HPDE6-E6E7 (cell line): ENCODE data around the gene ELOA.
"Not testable (repeated sequence)": the region's sequence is repeated elsewhere in the genome, so short reads cannot be mapped to it uniquely, and the experiment has no call there.

Source experiments
- DNase-seq: peaks from one replicate; pipeline ENCODE4 v3.0.0; 2011; ENCODE audit warnings: missing footprints; ENCODE audit errors: extremely low spot score

ELOA gene

DNA sequence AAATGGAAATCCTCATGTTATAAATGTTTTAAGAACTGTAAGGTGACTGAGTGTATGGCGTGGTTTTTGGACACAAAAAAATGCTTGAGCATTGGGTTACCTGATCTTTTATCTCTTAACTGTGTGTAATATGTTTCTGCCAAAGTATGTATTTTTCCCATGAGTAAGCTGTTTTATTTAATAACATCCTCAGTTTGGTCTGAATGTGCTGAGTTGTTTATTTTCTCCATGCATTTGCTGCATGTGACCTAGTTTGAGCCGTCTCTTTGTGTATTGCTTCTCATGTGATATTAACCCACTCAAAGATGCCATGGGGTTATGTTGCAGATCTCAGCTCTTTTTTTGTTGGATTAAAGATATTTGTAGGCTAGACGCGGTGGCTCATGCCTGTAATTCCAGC is 41.6 kb downstream of the ELOA start:
- DNase-seq = no peak

DNA sequence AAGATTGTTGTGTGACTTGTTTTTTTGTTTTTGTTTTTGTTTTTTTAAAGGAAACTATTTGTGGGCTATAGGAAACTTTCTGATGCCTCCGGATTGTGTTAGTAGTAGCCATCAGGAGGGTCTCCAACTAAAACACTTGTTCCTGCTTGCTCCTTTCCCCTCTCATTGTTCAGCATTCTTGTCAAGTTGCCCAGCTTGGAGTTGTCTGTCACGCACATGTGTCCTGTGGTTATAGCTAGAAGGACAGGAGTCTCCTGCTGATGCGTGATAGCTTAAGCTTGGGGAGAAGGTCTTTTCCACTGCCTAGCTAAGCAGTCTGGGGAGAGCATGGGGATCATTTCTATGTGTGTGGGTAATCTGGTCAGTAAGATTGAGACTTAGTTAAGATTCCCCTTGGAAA is 44.4 kb downstream of the ELOA start:
- DNase-seq = no peak

DNA sequence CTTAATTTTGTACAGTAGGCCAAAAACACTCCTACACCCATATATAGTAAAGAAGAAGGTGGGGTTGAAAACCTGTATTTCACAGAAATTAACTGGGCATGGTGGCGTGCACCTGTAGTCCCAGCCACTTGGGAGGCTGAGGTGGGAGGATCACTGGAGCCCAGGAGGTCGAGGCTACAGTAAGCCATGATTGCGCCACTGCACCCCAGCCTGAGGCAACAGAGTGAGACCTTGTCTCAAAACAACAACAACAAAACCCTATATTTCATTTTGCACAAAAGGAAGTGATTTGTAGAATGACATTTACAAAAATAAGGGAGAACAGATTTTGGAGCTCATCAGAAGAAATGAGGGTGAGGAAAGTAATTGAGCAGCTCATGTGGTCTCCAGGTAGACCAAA is 45.4 kb downstream of the ELOA start:
- no peak for DNase-seq

DNA sequence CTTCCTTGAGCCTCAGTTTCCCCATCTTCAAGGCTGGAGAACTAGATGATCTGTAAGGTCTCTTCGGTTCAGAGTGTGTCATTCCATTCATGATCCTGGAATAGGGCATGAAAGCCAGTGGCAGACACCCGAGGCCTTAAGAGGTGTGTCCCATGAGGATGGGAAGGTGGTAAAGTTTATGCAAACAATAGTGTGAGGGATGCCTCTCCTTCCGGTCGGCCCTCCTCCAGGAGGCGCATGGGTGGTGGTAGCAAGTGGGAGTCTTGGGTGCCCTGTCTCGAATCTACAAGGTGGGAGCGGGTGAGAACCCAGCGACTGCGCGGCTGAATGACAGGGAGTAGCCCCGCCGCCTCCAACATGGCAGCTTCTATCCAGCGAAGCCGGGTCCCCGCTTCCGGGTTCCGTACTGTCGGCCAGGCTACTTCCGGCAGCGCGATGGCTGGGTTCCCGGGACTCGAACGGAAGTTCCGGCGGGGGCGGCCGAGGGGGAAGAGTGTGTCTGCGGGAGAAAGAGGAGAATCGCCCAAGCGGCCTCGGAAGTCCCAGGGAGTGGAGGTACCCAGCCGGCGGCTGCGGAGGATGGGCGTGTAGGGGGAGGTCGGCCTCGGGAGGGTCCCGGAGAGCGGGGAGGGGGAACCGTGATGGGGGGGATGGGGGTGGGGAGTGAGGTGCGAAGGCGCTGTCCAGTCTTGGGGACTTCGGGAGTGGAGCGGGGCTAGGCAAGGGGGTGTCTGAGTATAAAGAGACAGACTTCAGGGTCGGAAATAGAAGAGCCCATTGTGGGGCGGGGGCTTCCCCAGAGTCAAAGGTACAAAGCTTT is 47.6 kb downstream of the ELOA start, which contains the start of gene LYPLA2:
TSS of gene LYPLA2 (plus strand) at position 450 of the 820 bp plus-strand sequence. CDS start 1,538 bp downstream, outside the sequence.
- peak; percentile 81 for DNase-seq

DNA sequence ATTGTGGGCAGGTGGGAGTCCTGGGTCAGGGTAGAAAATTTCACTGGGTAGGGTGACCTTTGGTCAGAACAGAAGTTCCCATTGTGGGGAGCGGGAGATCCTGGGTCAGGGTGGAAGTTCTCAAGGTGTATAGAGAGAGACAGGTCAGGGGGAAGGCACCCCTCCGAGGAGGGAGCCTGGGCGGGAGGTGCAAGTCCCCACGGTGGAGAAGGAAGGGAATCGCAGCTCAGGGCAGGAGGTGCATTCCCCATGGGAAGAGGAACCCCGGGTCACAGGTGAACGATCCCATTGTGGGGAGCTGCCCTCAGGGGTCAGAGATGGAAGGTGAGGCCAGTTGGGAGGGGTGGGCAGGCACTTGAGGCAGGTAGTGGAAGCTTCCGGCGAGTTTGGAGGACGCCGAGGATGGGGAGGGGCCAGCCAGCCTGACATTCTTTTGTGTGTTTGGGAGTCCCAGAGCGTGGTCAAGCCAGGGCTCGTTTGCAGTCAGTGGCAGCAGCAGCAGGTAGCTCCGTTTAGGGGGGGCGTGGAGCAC is 48.3 kb downstream of the ELOA start:
- peak; percentile 54 for DNase-seq

DNA sequence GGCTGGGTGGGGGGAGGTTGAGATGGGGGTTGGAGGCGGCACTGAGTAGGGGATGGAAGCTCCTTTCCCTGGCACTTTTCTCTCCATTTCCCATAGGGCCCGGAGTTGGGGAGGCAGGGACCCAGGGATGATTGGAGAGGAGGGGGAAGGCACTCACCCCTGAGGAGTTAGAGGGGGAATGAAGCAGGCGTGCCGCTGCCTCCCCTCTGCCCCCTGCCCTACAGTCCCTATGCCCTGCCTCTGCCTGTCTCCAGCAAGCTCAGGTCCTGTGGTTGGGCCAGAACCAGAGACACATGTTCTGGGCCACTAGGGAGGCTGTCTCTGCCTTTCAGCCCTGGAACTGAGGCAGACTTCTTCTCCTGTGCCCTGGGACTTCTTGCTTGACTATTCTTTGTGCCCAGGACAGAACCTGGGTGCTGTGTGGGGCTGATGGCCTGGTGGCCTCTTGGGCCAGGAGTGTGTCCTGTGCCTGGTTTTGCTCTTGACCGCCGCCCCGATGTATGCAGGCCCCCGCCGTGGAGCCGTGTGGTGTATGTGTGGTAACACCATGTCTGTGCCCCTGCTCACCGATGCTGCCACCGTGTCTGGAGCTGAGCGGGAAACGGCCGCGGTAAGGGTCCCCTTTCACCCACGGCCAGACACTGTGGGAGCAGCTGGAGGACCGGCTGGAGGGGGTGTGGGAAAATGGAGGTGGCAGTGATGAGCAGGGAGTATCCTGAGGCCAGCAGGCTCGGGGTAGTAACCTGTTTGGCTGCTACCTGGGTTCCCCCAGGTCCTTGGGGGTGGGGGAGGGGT is 49.1 kb downstream of the ELOA start:
- DNase-seq = no peak

DNA sequence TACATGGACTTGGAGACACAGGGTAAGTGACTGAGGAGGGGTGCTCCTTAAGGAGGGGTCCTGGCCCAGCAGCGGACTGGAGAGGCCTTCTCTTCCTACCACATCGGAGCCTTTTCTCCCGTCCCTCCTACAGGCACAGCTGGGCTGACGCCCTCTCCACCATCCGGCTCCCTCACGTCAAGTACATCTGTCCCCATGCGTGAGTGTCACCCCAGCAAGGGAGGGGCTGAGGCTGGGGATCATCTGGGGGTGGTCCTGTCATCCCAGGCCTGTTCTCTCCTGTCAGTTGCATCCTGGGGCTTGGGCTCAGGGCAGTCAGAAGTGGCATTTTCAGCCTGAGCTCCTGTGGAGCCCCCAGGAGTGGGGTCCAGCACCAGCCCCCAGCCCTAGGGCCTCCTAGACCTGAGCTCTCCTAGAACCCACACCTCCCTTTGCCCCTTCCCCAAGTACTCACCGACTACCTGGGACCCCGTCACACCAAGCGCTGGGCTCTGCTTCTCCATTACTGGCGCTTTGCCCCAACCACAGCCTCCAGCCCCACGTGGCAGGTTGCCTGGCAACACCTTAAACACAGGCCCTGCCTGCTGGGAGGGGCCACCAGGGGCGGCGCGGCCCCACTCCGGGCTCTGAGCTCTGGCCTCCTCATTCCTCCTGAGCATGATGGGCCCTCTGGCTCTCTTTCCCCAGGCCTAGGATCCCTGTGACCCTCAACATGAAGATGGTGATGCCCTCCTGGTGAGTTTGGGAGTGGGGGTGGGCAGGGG is 49.9 kb downstream of the ELOA start:
- DNase-seq = no peak

DNA sequence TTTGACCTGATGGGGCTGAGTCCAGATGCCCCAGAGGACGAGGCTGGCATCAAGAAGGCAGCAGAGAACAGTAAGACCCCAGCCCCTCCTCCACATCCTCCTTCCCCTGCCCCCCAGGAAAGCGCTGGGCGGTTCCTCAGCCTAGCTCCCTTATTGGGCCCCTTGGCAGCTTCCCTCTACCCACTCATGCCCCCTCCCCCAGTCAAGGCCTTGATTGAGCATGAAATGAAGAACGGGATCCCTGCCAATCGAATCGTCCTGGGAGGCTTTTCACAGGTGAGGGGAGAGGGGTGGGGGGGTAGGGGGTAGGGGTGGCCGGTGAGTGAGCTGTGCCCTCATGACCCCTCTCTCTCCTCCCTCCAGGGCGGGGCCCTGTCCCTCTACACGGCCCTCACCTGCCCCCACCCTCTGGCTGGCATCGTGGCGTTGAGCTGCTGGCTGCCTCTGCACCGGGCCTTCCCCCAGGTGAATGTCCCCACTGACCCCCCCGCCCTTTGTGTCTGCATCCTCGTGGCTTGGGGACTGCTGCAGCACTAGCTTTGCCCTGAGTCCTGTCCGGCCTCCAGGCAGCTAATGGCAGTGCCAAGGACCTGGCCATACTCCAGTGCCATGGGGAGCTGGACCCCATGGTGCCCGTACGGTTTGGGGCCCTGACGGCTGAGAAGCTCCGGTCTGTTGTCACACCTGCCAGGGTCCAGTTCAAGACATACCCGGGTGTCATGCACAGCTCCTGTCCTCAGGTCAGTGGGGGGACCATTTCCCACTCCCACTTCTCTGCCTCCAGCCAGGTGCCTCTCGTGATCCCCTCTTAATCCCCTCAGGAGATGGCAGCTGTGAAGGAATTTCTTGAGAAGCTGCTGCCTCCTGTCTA is 50.8 kb downstream of the ELOA start:
- DNase-seq = no peak

DNA sequence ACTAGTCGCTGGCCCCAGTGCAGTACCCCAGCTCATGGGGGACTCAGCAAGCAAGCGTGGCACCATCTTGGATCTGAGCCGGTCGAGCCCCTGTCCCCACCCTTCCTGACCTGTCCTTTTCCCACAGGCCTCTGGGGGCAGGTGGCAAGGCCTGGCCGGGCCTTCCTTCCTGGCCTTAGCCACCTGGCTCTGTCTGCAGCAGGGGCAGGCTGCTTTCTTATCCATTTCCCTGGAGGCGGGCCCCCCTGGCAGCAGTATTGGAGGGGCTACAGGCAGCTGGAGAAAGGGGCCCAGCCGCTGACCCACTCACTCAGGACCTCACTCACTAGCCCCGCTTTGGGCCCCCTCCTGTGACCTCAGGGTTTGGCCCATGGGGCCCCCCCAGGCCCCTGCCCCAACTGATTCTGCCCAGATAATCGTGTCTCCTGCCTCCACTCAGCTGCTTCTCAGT is 51.5 kb downstream of the ELOA start:
- DNase-seq = not testable (repeated sequence)

DNA sequence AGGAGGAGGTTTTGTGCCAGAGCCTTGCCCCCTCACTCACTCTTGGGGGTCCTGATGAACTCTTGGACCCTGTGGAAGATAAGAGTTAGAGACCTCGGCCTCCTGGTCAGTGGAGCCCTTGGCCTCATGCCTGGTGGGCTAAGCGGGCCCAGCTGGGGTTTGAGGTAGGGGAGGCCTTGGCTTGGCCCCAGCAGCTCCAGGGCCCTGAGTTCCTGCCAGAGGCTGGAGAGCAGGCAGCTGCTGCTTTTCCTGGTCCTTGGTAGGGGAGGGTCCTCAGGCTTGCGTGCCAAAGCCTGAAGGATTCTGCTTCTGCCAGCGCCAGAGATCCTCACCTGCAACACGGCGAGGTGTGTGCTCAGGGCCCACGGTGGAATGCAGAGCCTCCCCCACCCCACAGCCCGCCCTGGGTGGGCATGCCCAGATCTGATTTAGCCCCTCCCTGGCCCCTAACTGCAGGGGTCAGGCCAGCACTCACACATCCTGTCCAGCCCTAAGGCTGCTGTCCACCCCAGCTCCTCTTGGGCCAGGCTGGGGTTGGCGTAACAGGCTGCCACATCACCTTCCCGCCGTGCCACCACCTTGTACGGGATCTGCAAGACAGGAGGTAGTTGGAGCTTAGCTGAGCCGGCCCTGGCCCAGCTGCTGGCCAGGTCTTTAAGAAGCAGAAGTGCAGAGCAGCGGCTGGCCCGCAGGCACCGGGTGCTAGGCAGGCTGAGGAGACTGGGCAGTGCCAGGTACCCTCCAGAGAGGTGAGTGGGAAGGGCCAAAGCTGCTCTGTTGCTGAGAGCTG is 52.6 kb downstream of the ELOA start:
- DNase-seq = no peak

DNA sequence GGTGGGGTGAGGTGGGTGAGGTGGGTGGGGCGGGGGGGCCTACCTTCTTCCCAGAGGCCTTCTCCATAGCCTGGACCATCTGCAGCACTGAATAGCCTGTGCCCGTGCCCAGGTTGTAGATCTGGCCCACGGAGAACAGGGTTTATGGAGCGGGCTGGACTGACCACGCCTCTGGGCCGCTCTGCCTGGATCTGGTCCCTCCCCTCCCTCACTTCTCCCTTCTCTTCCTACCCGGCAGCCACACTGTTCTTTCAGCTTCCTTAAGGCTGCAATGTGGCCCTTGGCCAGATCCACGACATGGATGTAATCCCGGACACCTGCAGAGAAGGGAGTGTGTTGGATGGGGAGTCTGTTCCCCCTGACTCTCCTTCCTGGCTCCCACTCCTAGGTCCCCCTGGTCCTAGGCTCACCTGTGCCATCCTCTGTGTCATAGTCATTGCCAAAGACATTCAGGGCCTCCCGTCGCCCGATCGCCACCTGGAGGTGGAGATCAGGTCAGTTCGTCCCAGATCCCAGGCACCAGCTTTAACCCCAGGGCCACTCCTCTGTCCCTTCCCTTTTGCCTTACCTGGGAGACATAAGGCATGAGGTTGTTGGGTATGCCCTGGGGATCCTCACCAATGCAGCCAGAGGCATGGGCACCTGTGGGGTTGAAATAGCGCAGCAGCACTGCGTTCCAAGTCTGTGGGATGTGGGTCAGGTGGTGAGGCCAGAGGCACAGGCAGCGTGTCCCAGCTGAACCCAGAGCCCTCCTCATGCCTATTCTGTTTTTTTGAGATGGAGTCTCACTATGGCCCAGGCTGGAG is 53.4 kb downstream of the ELOA start:
- DNase-seq = no peak

DNA sequence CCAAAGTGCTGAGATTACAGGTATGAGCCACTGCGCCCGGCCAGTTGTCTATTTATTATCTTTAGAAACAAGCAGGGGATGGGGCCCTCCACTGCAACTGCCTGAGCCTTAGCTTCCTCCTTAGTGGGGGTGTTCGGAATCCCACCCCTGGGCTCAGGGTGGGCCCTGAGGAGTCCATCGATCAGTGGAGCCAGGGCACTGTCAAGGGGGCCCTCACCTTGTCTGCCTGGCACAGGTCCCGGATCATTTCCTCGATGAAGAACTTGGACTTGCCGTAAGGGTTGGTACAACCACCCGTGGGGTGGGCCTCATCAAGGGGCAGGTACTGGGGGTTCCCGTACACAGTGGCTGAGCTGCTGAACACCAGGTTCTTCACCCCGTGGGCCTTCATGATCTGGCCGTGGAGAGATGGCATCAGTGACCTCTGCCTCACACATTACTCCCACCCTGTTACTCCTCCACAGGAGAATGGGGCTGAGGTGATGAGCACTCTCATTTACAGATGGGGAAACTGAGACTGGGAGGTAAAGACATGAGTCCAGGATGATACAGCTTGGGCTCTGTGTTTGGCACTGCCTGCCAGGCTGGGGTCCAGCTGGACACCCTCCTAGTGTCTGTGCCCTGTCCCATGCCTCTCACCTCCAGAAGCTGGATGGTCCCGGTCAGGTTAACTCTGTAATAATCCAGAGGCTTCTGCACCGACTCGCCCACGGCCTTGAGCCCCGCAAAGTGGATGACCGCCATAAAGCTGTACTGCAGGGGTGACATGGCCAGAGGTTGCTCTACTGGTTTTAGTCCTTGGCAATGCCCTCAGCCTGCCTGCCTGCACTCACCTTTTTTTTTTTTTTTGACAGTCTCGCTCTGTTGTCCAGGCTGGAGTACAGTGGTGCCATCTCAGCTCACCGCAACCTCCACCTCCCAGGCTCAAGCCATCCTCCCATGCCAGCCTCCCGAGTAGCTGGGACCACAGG is 54.5 kb downstream of the ELOA start:
- no peak for DNase-seq

DNA sequence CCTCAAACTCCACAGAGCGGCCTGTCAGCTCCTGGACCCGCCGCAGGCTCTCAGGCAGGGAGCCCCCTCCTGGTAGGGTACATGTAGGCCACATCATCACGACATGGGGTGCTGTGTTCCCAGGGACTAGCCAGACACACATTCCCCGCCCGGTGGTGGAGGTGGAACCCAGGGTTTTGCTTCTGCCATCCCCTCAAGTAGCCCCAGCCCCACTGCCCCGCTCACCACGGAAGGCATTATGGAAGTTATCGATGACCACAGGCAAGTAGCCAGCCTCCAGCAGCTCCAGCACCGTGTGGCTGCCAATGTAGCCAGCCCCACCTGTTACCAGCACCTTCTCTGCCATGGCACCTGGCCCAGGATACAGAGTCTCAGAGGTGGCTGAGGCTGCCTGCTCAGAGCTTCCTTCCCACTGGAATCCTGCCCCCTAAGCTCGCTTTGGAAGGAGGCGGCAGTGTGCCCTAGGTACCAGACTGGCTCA is 55.4 kb downstream of the ELOA start:
- DNase-seq = no peak

DNA sequence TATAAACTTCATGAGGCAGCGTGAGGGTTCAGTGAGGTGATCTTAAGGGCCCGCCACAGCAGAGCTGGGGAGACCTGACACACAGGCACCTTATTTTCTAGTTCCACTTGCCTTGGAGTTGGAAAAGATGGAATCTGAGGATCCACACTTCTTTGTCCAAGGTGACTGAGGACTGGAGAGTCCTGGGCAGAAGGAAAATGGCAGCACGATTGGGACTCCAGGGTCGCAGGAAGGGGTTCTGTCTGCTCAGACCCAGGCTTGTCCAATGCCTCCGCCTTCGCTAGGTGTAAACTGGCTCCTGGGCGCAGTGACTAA is 55.9 kb downstream of the ELOA start:
- DNase-seq = no peak

DNA sequence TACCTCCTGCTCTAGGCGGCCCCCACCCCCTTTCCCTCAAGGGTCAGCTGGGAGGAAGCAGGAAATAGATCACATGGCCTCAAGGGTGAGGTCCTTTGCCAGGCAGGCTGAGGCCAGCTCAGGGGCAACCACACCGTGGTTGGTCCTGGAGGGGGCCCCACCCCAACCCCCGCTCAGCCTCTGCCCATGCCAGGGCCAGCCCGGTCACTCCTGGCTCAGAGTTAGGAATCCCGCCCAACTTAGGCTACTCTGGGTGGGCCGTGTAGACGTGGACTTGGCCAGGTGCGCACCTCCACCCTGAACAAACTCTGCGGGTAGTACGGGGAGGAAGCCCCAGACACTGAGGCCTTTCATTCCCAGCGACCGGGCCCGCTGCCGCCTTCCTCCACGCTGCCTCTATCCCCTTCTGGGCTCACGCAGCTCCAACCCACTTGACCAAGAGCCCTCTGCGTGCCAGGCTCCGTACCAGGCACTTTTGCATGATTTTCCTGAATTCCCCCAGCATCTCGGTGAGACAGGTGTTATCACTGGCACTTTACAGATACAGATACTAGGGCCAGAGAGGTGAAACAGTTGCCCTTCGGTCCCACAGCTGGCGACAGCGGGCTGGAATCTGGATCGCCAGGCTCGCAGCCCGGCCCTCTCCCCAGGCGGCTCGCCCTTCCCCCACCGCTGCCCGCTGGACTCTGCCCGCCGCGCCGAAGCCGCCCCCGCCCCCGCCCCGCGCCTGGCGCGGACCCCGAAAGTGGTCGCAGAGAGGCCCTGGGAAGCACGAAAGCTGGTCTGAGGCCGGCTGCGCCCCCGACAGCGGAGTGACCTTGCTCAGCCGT is 56.5 kb downstream of the ELOA start:
- DNase-seq = peak; percentile 97

DNA sequence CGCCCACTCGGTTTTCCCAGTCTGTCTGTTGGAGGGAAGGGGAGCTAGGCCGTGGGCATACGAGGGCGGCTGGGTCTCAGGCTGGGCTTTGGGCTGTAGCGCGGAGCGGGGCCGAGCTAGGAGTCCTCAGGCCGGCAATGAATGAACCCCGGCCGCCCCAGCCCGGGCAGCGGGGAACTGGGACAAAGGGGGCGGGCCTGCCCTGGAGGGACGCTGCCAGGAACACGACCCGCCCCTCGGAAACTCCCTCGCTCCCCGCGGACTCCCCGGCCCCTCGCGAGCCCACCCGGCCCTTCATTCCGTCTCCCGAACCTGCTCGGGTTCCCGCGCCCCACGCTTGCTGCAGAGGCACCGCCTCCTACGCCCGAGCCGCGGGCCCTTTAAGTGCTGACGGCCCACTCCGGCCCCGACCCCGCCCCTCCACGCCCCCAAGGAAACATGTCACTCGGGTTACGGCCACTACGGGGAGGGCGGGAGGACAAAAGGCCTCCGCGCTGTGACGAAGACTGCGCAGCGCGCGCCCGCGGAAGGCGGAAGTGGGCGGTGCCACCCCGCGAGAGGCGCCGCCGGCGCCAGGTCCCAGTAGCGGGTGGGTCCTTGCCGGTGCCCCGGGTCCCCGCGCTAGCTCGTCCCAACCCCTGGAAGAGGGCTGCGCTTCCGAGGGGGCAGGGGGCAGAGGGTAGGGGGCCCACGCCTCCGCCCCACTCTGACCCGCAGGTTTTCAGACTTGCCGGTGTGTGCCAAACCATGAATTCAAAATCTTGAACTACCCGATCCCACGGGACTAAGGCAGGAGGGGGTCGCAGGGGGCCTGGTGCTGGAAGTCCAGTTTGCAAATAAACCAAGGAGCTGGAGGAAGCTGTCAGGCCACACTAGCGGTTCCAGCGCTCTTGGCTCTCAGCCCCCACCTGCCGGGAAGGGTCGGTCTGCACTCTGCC is 57.4 kb downstream of the ELOA start, which contains the start of gene GALE:
TSS of gene GALE (minus strand) at position 355 of the 938 bp plus-strand sequence. CDS start 1,747 bp downstream, outside the sequence.
- peak; percentile 91 for DNase-seq
